Measurements from ENCODE around the gene SUMO3. TPM values are rescaled to one million over a fixed set of nuclear protein-coding genes. Genes with fewer than 3 reads are reported as not detected.

The SUMO3 gene
- total and polyA plus RNA-seq, 2 of the 13 experiments (the other 11 are each of a cell fraction or from before 2014, with no cell fraction given): 51.4 to 92.4 TPM

DNA sequence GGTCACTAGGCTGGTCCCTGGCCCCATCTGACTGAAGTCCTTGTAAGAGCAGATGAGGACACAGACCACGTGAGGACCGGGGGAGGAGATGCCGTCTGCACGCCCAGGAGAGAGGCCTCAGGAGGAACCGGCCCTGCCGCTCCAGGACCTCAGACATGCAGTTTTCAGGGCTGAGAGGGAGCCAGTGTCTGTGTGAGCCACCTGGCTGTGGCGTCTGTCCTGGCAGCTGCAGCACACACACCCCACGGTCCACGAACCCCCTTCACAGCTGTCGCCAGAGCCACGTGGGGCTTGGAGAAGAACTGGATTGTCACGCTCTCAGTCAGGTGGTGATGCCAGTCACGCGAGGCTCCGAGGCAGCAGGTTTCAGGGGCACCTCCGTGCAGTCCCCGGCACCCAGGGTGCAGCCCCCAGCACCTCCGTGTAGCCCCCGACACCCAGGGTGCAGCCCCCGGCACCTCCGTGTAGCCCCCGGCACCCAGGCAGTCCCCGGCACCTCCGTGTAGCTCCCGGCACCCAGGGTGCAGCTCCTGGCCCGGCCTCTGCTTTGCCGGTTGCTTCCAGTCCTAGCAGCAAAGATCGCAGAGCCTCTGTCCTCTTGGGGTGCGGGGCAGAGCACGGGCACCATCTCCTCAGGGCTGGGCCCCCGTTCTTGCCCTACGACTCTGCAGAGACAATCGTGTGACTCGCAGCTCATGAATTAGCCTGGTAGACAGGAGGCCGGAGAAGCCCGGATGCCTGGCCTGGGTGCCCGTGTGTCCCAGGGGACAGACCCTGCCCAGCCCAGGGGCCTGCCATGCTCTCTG, 19.0 kb upstream of the SUMO3 start (continued):
- TF ChIP-seq, protein P1, sequence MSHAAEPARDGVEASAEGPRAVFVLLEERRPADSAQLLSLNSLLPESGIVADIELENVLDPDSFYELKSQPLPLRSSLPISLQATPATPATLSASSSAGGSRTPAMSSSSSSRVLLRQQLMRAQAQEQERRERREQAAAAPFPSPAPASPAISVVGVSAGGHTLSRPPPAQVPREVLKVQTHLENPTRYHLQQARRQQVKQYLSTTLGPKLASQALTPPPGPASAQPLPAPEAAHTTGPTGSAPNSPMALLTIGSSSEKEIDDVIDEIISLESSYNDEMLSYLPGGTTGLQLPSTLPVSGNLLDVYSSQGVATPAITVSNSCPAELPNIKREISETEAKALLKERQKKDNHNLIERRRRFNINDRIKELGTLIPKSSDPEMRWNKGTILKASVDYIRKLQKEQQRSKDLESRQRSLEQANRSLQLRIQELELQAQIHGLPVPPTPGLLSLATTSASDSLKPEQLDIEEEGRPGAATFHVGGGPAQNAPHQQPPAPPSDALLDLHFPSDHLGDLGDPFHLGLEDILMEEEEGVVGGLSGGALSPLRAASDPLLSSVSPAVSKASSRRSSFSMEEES (CRISPR knock-in tag; IDR thresholded peaks at IDR 0.05): peak; percentile 55

DNA sequence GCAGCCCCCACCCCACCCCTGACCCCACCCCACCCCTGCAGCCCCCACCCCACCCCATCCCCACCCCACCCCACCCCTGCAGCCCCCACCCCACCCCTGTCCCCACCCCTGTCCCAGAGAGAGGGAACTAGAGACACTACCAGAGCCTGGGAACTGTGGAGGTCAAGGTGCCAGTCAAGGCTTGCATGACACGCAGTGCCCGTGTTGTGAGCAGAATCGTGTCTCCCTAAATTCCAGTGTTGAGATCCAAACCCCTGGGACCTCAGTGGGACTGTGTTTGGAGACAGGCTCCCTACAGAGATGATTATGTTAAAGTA, 18.4 kb upstream of the SUMO3 start:
- TF ChIP-seq ZNF766 (CRISPR knock-in tag; IDR thresholded peaks at IDR 0.05; ENCODE audit: borderline replicate concordance) (no peak), ZSCAN21 (CRISPR knock-in tag; IDR thresholded peaks at IDR 0.05; ENCODE audit: borderline replicate concordance) (no peak)
- TF ChIP-seq, protein P2, sequence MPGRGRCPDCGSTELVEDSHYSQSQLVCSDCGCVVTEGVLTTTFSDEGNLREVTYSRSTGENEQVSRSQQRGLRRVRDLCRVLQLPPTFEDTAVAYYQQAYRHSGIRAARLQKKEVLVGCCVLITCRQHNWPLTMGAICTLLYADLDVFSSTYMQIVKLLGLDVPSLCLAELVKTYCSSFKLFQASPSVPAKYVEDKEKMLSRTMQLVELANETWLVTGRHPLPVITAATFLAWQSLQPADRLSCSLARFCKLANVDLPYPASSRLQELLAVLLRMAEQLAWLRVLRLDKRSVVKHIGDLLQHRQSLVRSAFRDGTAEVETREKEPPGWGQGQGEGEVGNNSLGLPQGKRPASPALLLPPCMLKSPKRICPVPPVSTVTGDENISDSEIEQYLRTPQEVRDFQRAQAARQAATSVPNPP (CRISPR knock-in tag; IDR thresholded peaks at IDR 0.05): no peak
- H3K79me2 ChIP-seq (ENCODE audit: insufficient read depth, low read length): no peaks in the 10 kb centered on the region
- DNase-seq (ENCODE audit: low spot score) (no peak), FAIRE-seq (no peak), ATAC-seq (no peak)
- no peak overlapping the region for H2AFZ ChIP-seq (ENCODE audit: low read length)
- H3K4me1 ChIP-seq (ENCODE audit: insufficient read depth, low read length): peaks cover 40% of the 10 kb centered on the region
- no peak overlapping the region for H3K27ac ChIP-seq (ENCODE audit: extremely low read length, insufficient read depth, low read length)
- peaks cover 6 to 36% of the 10 kb centered on the region in 2 experiments; a peak in 4 of 5 replicates for H3K27me3 ChIP-seq (ENCODE audit: control insufficient read depth in 1 of 2, insufficient read depth in 2 of 2, low read length in 2 of 2)
- intact Hi-C loops (cut with micrococcal nuclease; ENCODE audit: unreplicated experiment) (no loop called here), in situ Hi-C loops (cut with HindIII; ENCODE audit: extremely low pct_ligation_motif_present, low pct_unique_long_range_greater_than_20kb) (no loop called here)
- peak overlapping the region; percentile 88 for H3K4me2 ChIP-seq (ENCODE audit: low read depth, low read length)
- CTCF ChIA-PET (ENCODE audit: low intra/inter-chr PET ratio, low total read pairs): no interaction called here
- 0% methylated on average over 2 of the region's 3 CpGs for WGBS (ENCODE audit: low lambda C conversion rate)
- H4K20me1 ChIP-seq (ENCODE audit: insufficient read depth, low read length): no peaks in the 10 kb centered on the region
- no peaks in the 10 kb centered on the region for H3K36me3 ChIP-seq (replicated peaks in 1 of 2; ENCODE audit: control insufficient read depth in 1 of 2, insufficient read depth in 2 of 2, low read length in 2 of 2)
- H3K4me3 ChIP-seq (replicated peaks in 1 of 3; ENCODE audit: insufficient read depth in 1 of 3, low read depth in 2 of 3, low read length in 3 of 3): peak overlapping the region in 1 of 3 experiments; percentile 68; a peak in 2 of 6 replicates
- no TSS peak for BruUV-seq (replicated peaks)
- POLR2A ChIA-PET: no interaction called here
- H3K9me3 ChIP-seq (ENCODE audit: low read length): no peaks in the 10 kb centered on the region
- no peak overlapping the region for H3K9ac ChIP-seq (ENCODE audit: insufficient read depth, low read depth, low read length)
